Endothelial cell (in vitro differentiated cells): ENCODE results near the gene SCAPER. TPM values are rescaled to one million over a fixed set of nuclear protein-coding genes. Genes with fewer than 3 reads are reported as not detected.
"Not testable (repeated sequence)": the region's sequence is repeated elsewhere in the genome, so short reads cannot be mapped to it uniquely, and the experiment has no call there.

Experiments
- DNase-seq: peaks from one replicate; pipeline ENCODE4 v3.0.0; 2021; ENCODE audit warnings: low spot score
- H3K27ac Mint-ChIP-seq: one replicate; pipeline ENCODE4 v1.8.0; 2021; ENCODE audit warnings: mixed read lengths, inconsistent platforms; ENCODE audit not compliant: unreplicated experiment
- H3K27me3 Mint-ChIP-seq: one replicate; pipeline ENCODE4 v1.8.0; 2021; ENCODE audit warnings: mild to moderate bottlenecking, moderate library complexity, mixed read lengths, inconsistent platforms; ENCODE audit not compliant: unreplicated experiment
- H3K36me3 Mint-ChIP-seq: one replicate; pipeline ENCODE4 v1.8.0; 2021; ENCODE audit warnings: mild to moderate bottlenecking, low read depth, mixed read lengths, inconsistent platforms; ENCODE audit not compliant: unreplicated experiment
- H3K4me1 Mint-ChIP-seq: one replicate; pipeline ENCODE4 v1.8.0; 2021; ENCODE audit warnings: mild to moderate bottlenecking, mixed read lengths, inconsistent platforms; ENCODE audit not compliant: unreplicated experiment
- H3K4me3 Mint-ChIP-seq: one replicate; pipeline ENCODE4 v1.8.0; 2021; ENCODE audit warnings: mild to moderate bottlenecking, mixed read lengths, inconsistent platforms; ENCODE audit not compliant: unreplicated experiment
- H3K9me3 Mint-ChIP-seq: one replicate; pipeline ENCODE4 v1.8.0; 2021; ENCODE audit warnings: mixed read lengths, inconsistent platforms; ENCODE audit not compliant: unreplicated experiment
- CTCF ChIP-seq: fragments of 200-600 bp; sonication (generic); IDR thresholded peaks from one replicate; pipeline ENCODE4 v1.5.0; 2021; ENCODE audit warnings: antibody characterized with exemption; ENCODE audit not compliant: unreplicated experiment
- total RNA-seq: library from RNA; stranded (reverse); fragmentation: NEBNext Ultra II Directional; extraction: Animal tissue kit (Norgen Biotek cat#: 25700); gene quantifications from one replicate; pipeline ENCODE4 v1.2.1, GENCODE V29; 2021; ENCODE audit not compliant: unreplicated experiment

Gene SCAPER
- total RNA-seq, 1 donor from 2014 or later, result 18.1 TPM

DNA sequence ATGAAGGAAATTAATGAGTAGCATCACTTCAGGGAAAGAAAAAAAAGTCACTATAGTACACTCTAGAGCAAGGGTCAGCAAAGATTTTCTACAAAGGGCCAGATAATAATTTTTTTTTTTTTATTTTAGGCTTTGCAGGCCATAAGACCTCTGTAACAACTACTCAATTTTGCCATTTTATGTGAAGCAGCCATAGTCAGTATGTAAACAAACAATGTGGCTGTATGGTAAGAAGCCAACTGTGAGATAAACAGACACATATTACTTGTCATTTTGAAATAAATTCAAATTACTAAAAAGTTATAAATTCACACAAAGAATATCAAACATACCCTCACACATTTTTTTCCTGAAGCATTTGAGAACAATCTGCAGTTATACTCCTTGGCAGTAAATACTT is 40.6 kb downstream of the SCAPER start:
- TF ChIP-seq CTCF, result no peak
- H3K27me3 Mint-ChIP-seq, result peaks cover 2% of the 10 kb centered on the region
- no peak for DNase-seq
- H3K4me3 Mint-ChIP-seq, result no peak overlapping the region
- no peak overlapping the region for H3K27ac Mint-ChIP-seq
- H3K9me3 Mint-ChIP-seq, result no peaks in the 10 kb centered on the region
- no peaks in the 10 kb centered on the region for H3K36me3 Mint-ChIP-seq
- H3K4me1 Mint-ChIP-seq, result no peaks in the 10 kb centered on the region

GRCh38 chr15:76863693-76864092 is 41.4 kb downstream of the SCAPER start:
- Mint-ChIP-seq H3K9me3 (no peaks in the 10 kb centered on the region), H3K36me3 (no peaks in the 10 kb centered on the region), H3K27ac (no peak overlapping the region), H3K27me3 (peaks cover 2% of the 10 kb centered on the region), H3K4me1 (no peaks in the 10 kb centered on the region), H3K4me3 (no peak overlapping the region)
- no peak for TF ChIP-seq CTCF
- no peak for DNase-seq

DNA sequence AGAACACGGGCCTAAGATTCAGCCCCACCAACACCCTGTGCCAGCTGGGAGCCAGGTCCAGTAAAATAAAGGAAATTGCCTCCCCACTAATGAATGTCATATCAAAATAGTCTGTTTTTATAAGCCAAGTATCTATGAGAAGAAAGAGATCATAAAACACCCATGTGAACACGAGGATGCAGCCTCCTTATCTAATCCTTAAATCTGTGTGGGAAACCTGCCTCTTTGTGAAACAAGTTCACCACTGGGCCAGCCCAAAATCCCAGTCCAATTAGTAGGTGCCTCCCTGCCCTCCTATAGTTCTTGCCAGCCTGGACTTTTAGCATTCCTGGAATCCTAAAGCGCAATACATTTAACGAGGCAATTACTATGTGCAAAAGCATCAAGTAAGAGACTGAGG is 42.0 kb downstream of the SCAPER start:
- no peak for TF ChIP-seq CTCF

GRCh38 chr15:76861815-76862397 is 43.2 kb downstream of the SCAPER start:
- H3K9me3 Mint-ChIP-seq, result no peaks in the 10 kb centered on the region
- no peak for TF ChIP-seq CTCF
- H3K4me3 Mint-ChIP-seq, result no peak overlapping the region
- H3K36me3 Mint-ChIP-seq, result no peaks in the 10 kb centered on the region
- no peaks in the 10 kb centered on the region for H3K27me3 Mint-ChIP-seq
- no peaks in the 10 kb centered on the region for H3K4me1 Mint-ChIP-seq
- DNase-seq, result no peak
- no peak overlapping the region for H3K27ac Mint-ChIP-seq

More for the DNA sequence above, 42.0 kb downstream of the SCAPER start:
- DNase-seq, result no peak
- Mint-ChIP-seq H3K36me3 (no peaks in the 10 kb centered on the region), H3K4me1 (no peaks in the 10 kb centered on the region), H3K9me3 (no peaks in the 10 kb centered on the region), H3K27ac (no peak overlapping the region), H3K27me3 (no peaks in the 10 kb centered on the region), H3K4me3 (no peak overlapping the region)

GRCh38 chr15:76860201-76860600 is 44.9 kb downstream of the SCAPER start:
- no peaks in the 10 kb centered on the region for H3K9me3 Mint-ChIP-seq
- TF ChIP-seq CTCF, result no peak
- H3K4me3 Mint-ChIP-seq, result no peak overlapping the region
- peaks cover 5% of the 10 kb centered on the region for H3K36me3 Mint-ChIP-seq
- no peaks in the 10 kb centered on the region for H3K27me3 Mint-ChIP-seq
- H3K27ac Mint-ChIP-seq, result no peak overlapping the region
- H3K4me1 Mint-ChIP-seq, result no peaks in the 10 kb centered on the region
- DNase-seq, result no peak

DNA sequence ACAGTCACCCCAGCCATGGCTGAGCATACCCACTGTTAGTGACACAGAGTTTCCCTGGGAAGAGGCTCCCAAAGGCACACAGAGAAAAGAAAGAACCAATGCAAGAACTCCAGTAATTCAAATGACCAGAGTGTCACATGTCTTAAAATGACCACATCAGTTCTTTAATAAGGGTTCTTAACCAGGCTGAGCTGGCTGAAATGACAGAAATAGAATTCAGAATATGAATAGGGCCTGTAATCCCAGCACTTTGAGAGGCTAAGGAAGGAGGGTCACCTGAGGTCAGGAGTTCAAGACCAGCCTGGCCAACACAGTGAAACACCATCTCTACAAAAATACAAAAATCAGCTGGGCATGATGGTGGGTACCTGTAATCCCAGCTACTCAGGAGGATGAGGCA is 54.8 kb downstream of the SCAPER start:
- H3K27me3 Mint-ChIP-seq, DNase-seq, H3K27ac Mint-ChIP-seq, H3K9me3 Mint-ChIP-seq, H3K4me3 Mint-ChIP-seq, H3K4me1 Mint-ChIP-seq: not testable (repeated sequence)
- peaks cover 43% of the 10 kb centered on the region for H3K36me3 Mint-ChIP-seq
